BE2C (cell line): Measurements from ENCODE around the gene NCMAP.

Source experiments
- DNase-seq: peaks from one replicate; pipeline ENCODE4 v3.0.0-alpha.2; 2020
- H3K27me3 ChIP-seq: fragments of 250-450 bp; sonication (Bioruptor Pico); 2 replicates; pipeline ENCODE4 v1.5.1; 2020; ENCODE audit warnings: mild to moderate bottlenecking
- H3K36me3 ChIP-seq: fragments of 250-450 bp; sonication (Bioruptor Pico); 2 replicates; pipeline ENCODE4 v1.5.1; 2020; ENCODE audit warnings: mild to moderate bottlenecking
- H3K4me1 ChIP-seq: fragments of 250-450 bp; sonication (Bioruptor Pico); 2 replicates; pipeline ENCODE4 v1.5.1; 2020
- H3K4me3 ChIP-seq: 2 replicates; pipeline ENCODE4 v1.5.1; 2011; ENCODE audit warnings: low read depth, low read length
- H3K9me3 ChIP-seq: fragments of 250-450 bp; sonication (Bioruptor Pico); 2 replicates; pipeline ENCODE4 v1.5.1; 2020
- TF ChIP-seq, protein P1 (sequence below): IDR thresholded peaks from 2 replicates; pipeline ENCODE4 v1.5.1; 2012; ENCODE audit warnings: mild to moderate bottlenecking, low read depth, low read length

Gene NCMAP

GRCh38 chr1:24551290-24551959 lies 4.5 kb upstream of the NCMAP start:
- no peaks in the 10 kb centered on the region for H3K4me1 ChIP-seq
- DNase-seq: no peak
- no peaks in the 10 kb centered on the region for H3K36me3 ChIP-seq
- no peak overlapping the region for H3K4me3 ChIP-seq
- H3K9me3 ChIP-seq: no peaks in the 10 kb centered on the region
- TF ChIP-seq, protein P1, sequence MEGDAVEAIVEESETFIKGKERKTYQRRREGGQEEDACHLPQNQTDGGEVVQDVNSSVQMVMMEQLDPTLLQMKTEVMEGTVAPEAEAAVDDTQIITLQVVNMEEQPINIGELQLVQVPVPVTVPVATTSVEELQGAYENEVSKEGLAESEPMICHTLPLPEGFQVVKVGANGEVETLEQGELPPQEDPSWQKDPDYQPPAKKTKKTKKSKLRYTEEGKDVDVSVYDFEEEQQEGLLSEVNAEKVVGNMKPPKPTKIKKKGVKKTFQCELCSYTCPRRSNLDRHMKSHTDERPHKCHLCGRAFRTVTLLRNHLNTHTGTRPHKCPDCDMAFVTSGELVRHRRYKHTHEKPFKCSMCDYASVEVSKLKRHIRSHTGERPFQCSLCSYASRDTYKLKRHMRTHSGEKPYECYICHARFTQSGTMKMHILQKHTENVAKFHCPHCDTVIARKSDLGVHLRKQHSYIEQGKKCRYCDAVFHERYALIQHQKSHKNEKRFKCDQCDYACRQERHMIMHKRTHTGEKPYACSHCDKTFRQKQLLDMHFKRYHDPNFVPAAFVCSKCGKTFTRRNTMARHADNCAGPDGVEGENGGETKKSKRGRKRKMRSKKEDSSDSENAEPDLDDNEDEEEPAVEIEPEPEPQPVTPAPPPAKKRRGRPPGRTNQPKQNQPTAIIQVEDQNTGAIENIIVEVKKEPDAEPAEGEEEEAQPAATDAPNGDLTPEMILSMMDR: no peak
- peaks cover 10% of the 10 kb centered on the region for H3K27me3 ChIP-seq

DNA sequence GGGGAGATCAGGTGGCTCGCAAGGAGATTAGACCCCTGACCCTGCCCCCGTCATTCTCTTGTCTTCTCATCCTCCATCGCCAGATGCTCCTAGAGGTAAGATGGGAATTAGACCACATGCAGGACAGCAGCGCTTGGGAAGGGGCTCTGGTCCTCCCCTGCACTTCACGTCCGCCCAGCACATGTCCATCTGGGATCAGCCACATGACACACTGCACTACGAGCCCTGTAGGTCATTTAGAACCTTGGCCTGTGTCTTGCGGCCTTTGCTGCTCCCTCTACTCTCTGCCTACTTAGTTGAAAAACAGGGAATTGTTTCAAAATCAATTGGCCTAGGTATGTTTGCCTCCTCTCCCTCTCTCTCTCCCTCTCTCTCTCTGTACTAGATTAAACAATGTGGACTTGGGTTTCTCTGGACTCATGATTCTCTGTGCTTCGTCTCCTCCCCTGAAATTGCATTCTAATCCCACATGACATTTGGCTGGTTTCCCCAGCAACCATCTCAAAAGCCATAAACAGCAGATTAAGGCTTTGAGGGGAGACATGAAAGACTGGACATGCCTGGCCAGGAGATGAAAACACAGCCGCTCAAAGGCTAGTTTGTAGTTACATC lies 3.8 kb upstream of the NCMAP start:
- Histone ChIP-seq H3K4me3 (no peak overlapping the region), H3K9me3 (no peaks in the 10 kb centered on the region), H3K27me3 (peaks cover 14% of the 10 kb centered on the region), H3K36me3 (no peaks in the 10 kb centered on the region), H3K4me1 (no peaks in the 10 kb centered on the region)
- DNase-seq: no peak
- TF ChIP-seq, protein P1: no peak

DNA sequence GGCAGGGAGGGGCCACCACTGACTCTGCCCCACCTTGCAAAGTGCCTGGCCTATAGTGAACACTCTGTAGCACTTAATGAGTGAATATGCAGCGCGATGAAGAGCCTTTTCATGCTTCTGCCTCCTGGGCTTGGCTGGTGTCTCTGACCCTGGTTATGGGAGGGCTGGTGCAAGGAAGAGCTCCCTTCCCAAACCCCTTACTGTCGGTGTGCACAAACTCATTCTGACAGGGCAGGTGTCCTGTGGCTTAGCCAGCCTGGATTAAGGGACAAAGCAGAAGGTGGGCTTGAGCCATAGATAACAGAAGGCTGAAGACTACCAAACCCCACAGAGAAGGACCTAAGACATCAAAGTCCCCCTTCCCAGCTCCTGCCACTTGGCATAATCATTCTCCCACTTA lies 2.0 kb upstream of the NCMAP start:
- H3K9me3 ChIP-seq: no peaks in the 10 kb centered on the region
- no peak for DNase-seq
- peaks cover 14% of the 10 kb centered on the region for H3K27me3 ChIP-seq
- H3K4me3 ChIP-seq: no peak overlapping the region
- TF ChIP-seq, protein P1: no peak
- H3K36me3 ChIP-seq: no peaks in the 10 kb centered on the region
- H3K4me1 ChIP-seq: no peaks in the 10 kb centered on the region

DNA sequence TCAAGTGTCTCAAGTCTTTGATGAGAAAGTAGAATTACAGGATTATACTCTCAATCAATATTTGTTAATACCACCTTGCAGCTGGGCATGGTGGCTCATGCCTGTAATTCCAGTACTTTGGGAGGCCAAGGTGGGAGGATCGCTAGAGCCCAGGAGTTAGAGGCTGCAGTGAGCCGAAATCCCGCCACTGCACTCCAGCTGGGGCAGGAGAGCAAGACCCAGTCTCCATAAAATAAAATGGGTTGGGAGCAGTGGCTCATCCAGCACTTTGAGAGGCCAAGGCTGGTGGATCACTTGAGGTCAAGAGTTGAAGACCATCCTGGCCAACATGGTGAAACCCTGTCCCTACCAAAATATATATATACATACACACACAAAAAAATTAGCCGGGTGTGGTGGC lies 1.2 kb upstream of the NCMAP start:
- TF ChIP-seq, protein P1: no peak
- Histone ChIP-seq H3K4me1 (no peaks in the 10 kb centered on the region), H3K27me3 (peaks cover 14% of the 10 kb centered on the region), H3K9me3 (no peaks in the 10 kb centered on the region), H3K4me3 (no peak overlapping the region), H3K36me3 (no peaks in the 10 kb centered on the region)
- DNase-seq: no peak

- Histone ChIP-seq H3K4me3 (no peak overlapping the region), H3K4me1 (no peaks in the 10 kb centered on the region), H3K36me3 (no peaks in the 10 kb centered on the region), H3K9me3 (no peaks in the 10 kb centered on the region), H3K27me3 (peaks cover 14% of the 10 kb centered on the region)
- DNase-seq: no peak
- TF ChIP-seq, protein P1: no peak
Measured at GRCh38 chr1:24556414-24556795, 518 bp downstream of the NCMAP start.

- no peak for DNase-seq
- Histone ChIP-seq H3K27me3 (peaks cover 14% of the 10 kb centered on the region), H3K36me3 (no peaks in the 10 kb centered on the region), H3K4me1 (no peaks in the 10 kb centered on the region), H3K4me3 (no peak overlapping the region), H3K9me3 (no peaks in the 10 kb centered on the region)
- TF ChIP-seq, protein P1: no peak
Measured at GRCh38 chr1:24557220-24557619, 1.3 kb downstream of the NCMAP start.
